ES-I3 (cell line): ENCODE results near the gene NT5DC3.

Experiments
- H3K36me3 ChIP-seq: 2 replicates; pipeline ENCODE4 v1.6.1; 2013; ENCODE audit warnings: mild to moderate bottlenecking, low read length, control low read depth, moderate library complexity; ENCODE audit not compliant: insufficient read depth
- H3K4me1 ChIP-seq: 2 replicates; pipeline ENCODE4 v1.6.1; 2013; ENCODE audit warnings: mild to moderate bottlenecking, control low read depth, low read length; ENCODE audit not compliant: insufficient read depth
- H3K9ac ChIP-seq: 2 replicates; pipeline ENCODE4 v1.6.1; 2013; ENCODE audit warnings: low read depth, mild to moderate bottlenecking, low read length, moderate library complexity
- H3K9me3 ChIP-seq: 2 replicates; pipeline ENCODE4 v1.6.1; 2013; ENCODE audit warnings: mild to moderate bottlenecking, low read length, moderate library complexity; ENCODE audit not compliant: control insufficient read depth, insufficient read depth

The NT5DC3 gene

GRCh38 chr12:103840876-103841689 lies at the start of gene NT5DC3:
Gene NT5DC3 (minus strand): TSS chr12:103841234. CDS start chr12:103841156, 78 bp downstream.
- peak within 1 kb of the TSS; percentile 93 for H3K9ac ChIP-seq
- no peaks in the 10 kb centered on the region for H3K36me3 ChIP-seq
- no peaks in the 10 kb centered on the region for H3K4me1 ChIP-seq
- no peaks in the 10 kb centered on the region for H3K9me3 ChIP-seq

- Histone ChIP-seq H3K4me1 (no peaks in the 10 kb centered on the region), H3K9ac (no peak overlapping the region), H3K9me3 (no peaks in the 10 kb centered on the region), H3K36me3 (no peaks in the 10 kb centered on the region)
Measured at GRCh38 chr12:103887738-103888137, 46.7 kb upstream of the NT5DC3 start.

GRCh38 chr12:103886195-103886797 lies 45.3 kb upstream of the NT5DC3 start:
- Histone ChIP-seq H3K36me3 (no peaks in the 10 kb centered on the region), H3K9ac (no peak overlapping the region), H3K4me1 (no peaks in the 10 kb centered on the region), H3K9me3 (no peaks in the 10 kb centered on the region)

GRCh38 chr12:103884316-103884715 lies 43.3 kb upstream of the NT5DC3 start:
- H3K36me3 ChIP-seq, result no peaks in the 10 kb centered on the region
- H3K4me1 ChIP-seq, result 0 out of 2 replicates have a peak, but pooled peaks cover 4% of the 10 kb centered on the region
- no peaks in the 10 kb centered on the region for H3K9me3 ChIP-seq
- H3K9ac ChIP-seq, result no peak overlapping the region

GRCh38 chr12:103883908-103884307 lies 42.9 kb upstream of the NT5DC3 start:
- H3K9ac ChIP-seq, result no peak overlapping the region

GRCh38 chr12:103882861-103883596 lies 42.0 kb upstream of the NT5DC3 start:
- 0 out of 2 replicates have a peak, but pooled peaks cover 4% of the 10 kb centered on the region for H3K4me1 ChIP-seq
- H3K9me3 ChIP-seq, result no peaks in the 10 kb centered on the region
- no peaks in the 10 kb centered on the region for H3K36me3 ChIP-seq
- H3K9ac ChIP-seq, result no peak overlapping the region

More at GRCh38 chr12:103883908-103884307, 42.9 kb upstream of the NT5DC3 start:
- no peaks in the 10 kb centered on the region for H3K36me3 ChIP-seq
- no peaks in the 10 kb centered on the region for H3K9me3 ChIP-seq
- 0 out of 2 replicates have a peak, but pooled peaks cover 4% of the 10 kb centered on the region for H3K4me1 ChIP-seq

GRCh38 chr12:103881261-103881660 lies 40.2 kb upstream of the NT5DC3 start:
- Histone ChIP-seq H3K4me1 (0 out of 2 replicates have a peak, but pooled peaks cover 4% of the 10 kb centered on the region), H3K9ac (no peak overlapping the region), H3K36me3 (no peaks in the 10 kb centered on the region), H3K9me3 (no peaks in the 10 kb centered on the region)

- H3K4me1 ChIP-seq, result 0 out of 2 replicates have a peak, but pooled peaks cover 4% of the 10 kb centered on the region
- H3K9me3 ChIP-seq, result no peaks in the 10 kb centered on the region
- no peaks in the 10 kb centered on the region for H3K36me3 ChIP-seq
- H3K9ac ChIP-seq, result no peak overlapping the region
Measured at GRCh38 chr12:103880299-103881142, 39.5 kb upstream of the NT5DC3 start.

GRCh38 chr12:103879878-103880277 lies 38.8 kb upstream of the NT5DC3 start:
- Histone ChIP-seq H3K36me3 (no peaks in the 10 kb centered on the region), H3K9me3 (no peaks in the 10 kb centered on the region), H3K4me1 (0 out of 2 replicates have a peak, but pooled peaks cover 4% of the 10 kb centered on the region), H3K9ac (no peak overlapping the region)

- H3K9me3 ChIP-seq, result no peaks in the 10 kb centered on the region
- no peaks in the 10 kb centered on the region for H3K36me3 ChIP-seq
- 0 out of 2 replicates have a peak, but pooled peaks cover 4% of the 10 kb centered on the region for H3K4me1 ChIP-seq
- H3K9ac ChIP-seq, result no peak overlapping the region
Measured at GRCh38 chr12:103879048-103879692, 38.1 kb upstream of the NT5DC3 start.

GRCh38 chr12:103877934-103878510 lies 37.0 kb upstream of the NT5DC3 start:
- H3K9me3 ChIP-seq, result no peaks in the 10 kb centered on the region
- H3K36me3 ChIP-seq, result no peaks in the 10 kb centered on the region
- H3K4me1 ChIP-seq, result 0 out of 2 replicates have a peak, but pooled peaks cover 4% of the 10 kb centered on the region
- H3K9ac ChIP-seq, result no peak overlapping the region

GRCh38 chr12:103877288-103877687 lies 36.3 kb upstream of the NT5DC3 start:
- Histone ChIP-seq H3K9ac (no peak overlapping the region), H3K4me1 (0 out of 2 replicates have a peak, but pooled peaks cover 4% of the 10 kb centered on the region), H3K36me3 (no peaks in the 10 kb centered on the region), H3K9me3 (no peaks in the 10 kb centered on the region)

GRCh38 chr12:103875666-103876065 lies 34.6 kb upstream of the NT5DC3 start:
- H3K9ac ChIP-seq, result no peak overlapping the region
- 0 out of 2 replicates have a peak, but pooled peaks cover 4% of the 10 kb centered on the region for H3K4me1 ChIP-seq
- H3K36me3 ChIP-seq, result no peaks in the 10 kb centered on the region
- no peaks in the 10 kb centered on the region for H3K9me3 ChIP-seq
